ENCODE measurements around the gene PHLDA1. TPM values are rescaled to one million over a fixed set of nuclear protein-coding genes. Genes with fewer than 3 reads are reported as not detected.
A peak's percentile ranks its signal among the peaks of the same experiment; 100 is the strongest.

PHLDA1 gene
- total and polyA plus RNA-seq, 4 experiments from 2014 or later: 1.3 to 8.5 (median 5.2) TPM

DNA sequence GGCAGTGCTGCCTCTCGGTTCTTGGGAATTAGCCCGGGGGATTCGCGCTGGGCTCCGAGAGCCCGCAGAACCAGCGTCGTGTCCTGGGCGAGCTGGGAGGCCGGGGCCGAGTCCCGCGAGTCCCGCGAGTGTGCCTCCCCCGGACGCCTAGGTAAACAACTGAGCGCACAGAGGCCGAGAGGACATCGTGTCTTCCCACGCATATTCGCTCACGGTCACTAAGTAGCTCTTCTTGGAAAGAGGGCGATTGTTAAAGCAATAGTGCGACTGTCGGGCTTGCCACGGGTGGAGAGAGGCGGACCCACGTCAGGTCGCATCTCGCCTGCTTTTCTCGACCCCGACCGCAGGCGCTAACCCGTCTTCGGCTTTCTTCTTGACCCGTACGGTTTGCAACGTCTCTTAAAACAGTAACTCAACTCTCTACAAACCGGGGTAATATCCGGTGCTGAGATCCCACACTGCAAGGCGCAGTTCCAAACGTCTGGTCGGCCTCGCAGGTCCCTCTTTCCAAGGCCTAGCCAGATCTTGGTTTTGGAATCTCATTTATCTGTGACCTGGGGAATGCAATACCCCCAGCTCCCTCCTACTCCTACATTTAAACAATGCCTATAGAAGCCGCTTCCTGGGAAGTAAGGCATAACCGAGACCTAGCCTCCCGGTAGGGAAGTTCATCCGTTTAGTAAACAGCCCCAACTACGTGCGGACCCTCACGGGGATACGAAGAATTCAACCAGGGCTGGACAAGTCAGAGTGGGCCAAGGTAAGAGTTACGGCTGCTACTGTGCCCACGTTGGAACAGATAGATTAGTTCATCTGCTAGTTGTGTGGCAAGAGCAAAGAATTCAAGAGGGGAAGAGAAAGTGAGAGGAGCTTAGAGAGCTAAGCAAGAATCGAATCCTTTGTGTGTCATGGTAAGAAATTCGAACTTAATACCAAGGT lies 736 bp upstream of the PHLDA1 start:
- H3K4me1 Mint-ChIP-seq: peaks cover 21 to 49% (median 33%) of the 10 kb centered on the region in 4 donors
- POLR2A ChIA-PET (ENCODE audit: partially characterized antibody): interaction anchor here (0.6 to 5.5 kb wide), 26 partner anchors 9 to 731 kb away, joined by 3 to 195 read pairs (median 8); partner anchors contain the start of genes BBS10, GLIPR1, GLIPR1L2 and KRR1

GRCh38 chr12:76031081-76031413 lies 529 bp downstream of the PHLDA1 start:
- Histone ChIP-seq H3K4me3 (ENCODE audit: low read length in 2 of 2) (peak overlapping the region; percentile 69 to 84), H3K27me3 (ENCODE audit: insufficient read depth, low read length) (no peaks in the 10 kb centered on the region), H3K9me3 (ENCODE audit: control insufficient read depth in 1 of 2, low read length in 2 of 2) (no peaks in the 10 kb centered on the region), H3K4me1 (ENCODE audit: insufficient read depth, low read length) (peaks cover 24% of the 10 kb centered on the region), H3K36me3 (ENCODE audit: insufficient read depth, low read length) (no peaks in the 10 kb centered on the region), H3K27ac (ENCODE audit: low read depth, low read length) (peak overlapping the region; percentile 89)
- intact Hi-C loops (cut with micrococcal nuclease): loop anchor here (1.0 to 5.0 kb wide), 7 partner anchors 10 to 639 kb away; partner anchors contain the start of genes GLIPR1 and GLIPR1L2
- H3K4me3 Mint-ChIP-seq: peak overlapping the region; percentile 90 to 98 (median 94)
- CTCF ChIA-PET (ENCODE audit: partially characterized antibody): interaction anchor here (0.8 to 12.4 kb wide), 16 partner anchors 10 to 547 kb away, joined by 3 to 173 read pairs (median 4); no protein-coding TSS in a partner anchor
- peaks cover 0 to 7% of the 10 kb centered on the region in 2 donors for H3K36me3 Mint-ChIP-seq
- H3K4me1 Mint-ChIP-seq: peaks cover 19 to 48% (median 33%) of the 10 kb centered on the region in 4 donors
- H3K27me3 Mint-ChIP-seq: no peaks in the 10 kb centered on the region
- POLR2A ChIA-PET (ENCODE audit: partially characterized antibody): interaction anchor here (0.5 to 5.5 kb wide), 27 partner anchors 10 to 640 kb away, joined by 3 to 195 read pairs (median 7); partner anchors contain the start of genes BBS10, GLIPR1, GLIPR1L2 and KRR1
- peaks cover 0 to 2% (median 0%) of the 10 kb centered on the region in 8 donors for H3K9me3 Mint-ChIP-seq
- peak overlapping the region in 6 of 7 donors; percentile 91 to 98 (median 98) for H3K27ac Mint-ChIP-seq
- DNase-seq: no peak

More for the DNA sequence above, 736 bp upstream of the PHLDA1 start:
- CTCF ChIA-PET (ENCODE audit: partially characterized antibody): interaction anchor here (0.6 to 12.4 kb wide), 21 partner anchors 8 to 549 kb away, joined by 3 to 173 read pairs (median 3); no protein-coding TSS in a partner anchor
- Mint-ChIP-seq H3K4me3 (peak overlapping the region; percentile 90 to 97 (median 94)), H3K36me3 (peaks cover 0 to 7% of the 10 kb centered on the region in 2 donors), H3K9me3 (peaks cover 0 to 2% (median 0%) of the 10 kb centered on the region in 8 donors), H3K27me3 (no peaks in the 10 kb centered on the region), H3K27ac (peak overlapping the region; percentile 93 to 98 (median 95))
- Histone ChIP-seq H3K4me3 (ENCODE audit: low read length in 2 of 2) (peak overlapping the region; percentile 25 to 84), H3K36me3 (ENCODE audit: insufficient read depth, low read length) (no peaks in the 10 kb centered on the region), H3K9me3 (ENCODE audit: control insufficient read depth in 1 of 2, low read length in 2 of 2) (no peaks in the 10 kb centered on the region), H3K27ac (ENCODE audit: low read depth, low read length) (peak overlapping the region; percentile 89), H3K4me1 (ENCODE audit: insufficient read depth, low read length) (peaks cover 24% of the 10 kb centered on the region), H3K27me3 (ENCODE audit: insufficient read depth, low read length) (no peaks in the 10 kb centered on the region)
- DNase-seq: peak in 2 of 5 donors; percentile 5 to 58
- intact Hi-C loops (cut with micrococcal nuclease): loop anchor here (1.0 to 5.0 kb wide), 4 partner anchors 52 to 640 kb away; partner anchors contain the start of genes GLIPR1L2, KRR1 and NAP1L1

DNA sequence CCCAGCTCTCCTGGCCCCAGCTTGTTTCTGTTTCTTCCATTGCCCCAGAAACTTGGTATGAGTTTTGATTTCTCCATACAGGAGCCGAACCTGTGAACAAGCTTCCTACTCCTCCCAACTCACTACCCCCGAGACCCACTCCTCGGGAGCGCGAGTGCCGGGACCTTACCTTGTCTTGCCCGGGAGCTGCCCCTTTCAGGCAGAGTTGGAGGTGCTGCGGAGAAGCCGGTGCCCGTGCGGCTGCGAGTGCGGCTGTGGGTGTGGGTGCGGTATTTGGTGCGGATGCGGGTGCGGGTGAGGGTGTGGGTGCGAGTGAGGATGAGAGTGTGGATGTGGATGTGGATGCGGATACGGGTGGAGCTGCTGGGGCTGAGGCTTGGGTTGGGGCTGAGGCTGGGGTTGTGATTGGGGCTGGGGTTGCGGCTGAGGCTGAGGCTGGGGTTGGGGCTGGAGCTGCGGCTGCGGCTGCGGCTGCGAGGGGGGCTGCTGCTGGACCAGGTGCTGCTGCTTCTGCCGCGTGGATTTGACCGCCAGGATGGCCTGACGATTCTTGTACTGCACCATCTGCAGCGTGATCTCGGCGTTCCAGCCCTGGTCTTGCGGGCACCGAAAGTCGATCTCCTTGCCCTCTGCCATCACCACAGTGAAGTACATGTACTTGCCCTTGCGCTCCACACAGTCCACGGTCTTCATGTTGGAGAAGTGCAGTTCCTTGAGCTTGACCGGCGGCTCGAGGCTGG lies 1.1 kb downstream of the PHLDA1 start:
- Histone ChIP-seq H3K36me3 (ENCODE audit: insufficient read depth, low read length) (no peaks in the 10 kb centered on the region), H3K4me1 (ENCODE audit: insufficient read depth, low read length) (peaks cover 24% of the 10 kb centered on the region), H3K27ac (ENCODE audit: low read depth, low read length) (peak overlapping the region; percentile 89), H3K27me3 (ENCODE audit: insufficient read depth, low read length) (no peaks in the 10 kb centered on the region), H3K9me3 (ENCODE audit: control insufficient read depth in 1 of 2, low read length in 2 of 2) (no peaks in the 10 kb centered on the region), H3K4me3 (ENCODE audit: low read length in 2 of 2) (peak overlapping the region; percentile 69 to 84)
- Mint-ChIP-seq H3K27ac (peak overlapping the region; percentile 91 to 98 (median 97)), H3K27me3 (no peaks in the 10 kb centered on the region), H3K4me3 (peak overlapping the region; percentile 90 to 98 (median 94)), H3K36me3 (peaks cover 0 to 7% of the 10 kb centered on the region in 2 donors), H3K9me3 (peaks cover 0 to 2% (median 0%) of the 10 kb centered on the region in 8 donors), H3K4me1 (peaks cover 22 to 53% (median 35%) of the 10 kb centered on the region in 4 donors)
- intact Hi-C loops (cut with micrococcal nuclease): loop anchor here (1.0 to 5.0 kb wide), 7 partner anchors 9 to 638 kb away; partner anchors contain the start of genes GLIPR1 and GLIPR1L2
- CTCF ChIA-PET (ENCODE audit: partially characterized antibody): interaction anchor here (0.8 to 12.4 kb wide), 14 partner anchors 9 to 547 kb away, joined by 3 to 173 read pairs (median 4); no protein-coding TSS in a partner anchor
- peak; percentile 61 to 69 (median 67) for DNase-seq
- POLR2A ChIA-PET (ENCODE audit: partially characterized antibody): interaction anchor here (0.5 to 5.5 kb wide), 18 partner anchors 10 to 550 kb away, joined by 3 to 195 read pairs (median 15); partner anchors contain the start of genes GLIPR1, KRR1, NAP1L1 and OSBPL8

DNA sequence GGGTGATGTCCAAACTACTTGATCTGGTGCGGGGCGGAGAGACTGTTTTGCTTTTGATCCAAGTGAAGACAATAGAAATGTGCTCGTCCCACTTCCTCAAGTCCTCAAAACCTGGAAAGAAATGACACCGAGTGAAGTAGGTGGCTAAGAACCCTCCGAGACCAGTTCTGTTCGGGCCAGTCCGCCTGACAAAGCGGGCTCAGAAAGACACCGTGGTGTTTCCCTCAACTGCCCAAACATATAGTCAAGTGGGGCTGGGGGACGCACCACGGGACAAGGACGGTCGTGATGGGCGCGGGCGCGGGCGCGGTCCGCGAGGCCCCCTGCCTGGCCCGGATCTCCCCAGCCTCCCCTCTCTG lies 1.6 kb downstream of the PHLDA1 start:
- H3K4me1 Mint-ChIP-seq: peaks cover 22 to 55% (median 35%) of the 10 kb centered on the region in 4 donors
- CTCF ChIA-PET (ENCODE audit: partially characterized antibody): interaction anchor here (1.0 to 12.4 kb wide), 6 partner anchors 8 to 502 kb away, joined by 3 to 173 read pairs (median 6); no protein-coding TSS in a partner anchor
- no peaks in the 10 kb centered on the region for H3K27me3 Mint-ChIP-seq
- intact Hi-C loops (cut with micrococcal nuclease): loop anchor here (2.0 to 5.0 kb wide), 4 partner anchors 307 to 638 kb away; partner anchors contain the start of genes GLIPR1 and GLIPR1L2
- H3K4me3 Mint-ChIP-seq: peak overlapping the region; percentile 90 to 98 (median 94)
- Histone ChIP-seq H3K4me3 (ENCODE audit: low read length in 2 of 2) (peak overlapping the region; percentile 36 to 84), H3K27me3 (ENCODE audit: insufficient read depth, low read length) (no peaks in the 10 kb centered on the region), H3K4me1 (ENCODE audit: insufficient read depth, low read length) (peaks cover 24% of the 10 kb centered on the region), H3K9me3 (ENCODE audit: control insufficient read depth in 1 of 2, low read length in 2 of 2) (no peaks in the 10 kb centered on the region), H3K27ac (ENCODE audit: low read depth, low read length) (peak overlapping the region; percentile 89), H3K36me3 (ENCODE audit: insufficient read depth, low read length) (no peaks in the 10 kb centered on the region)
- no peak for DNase-seq
- peak overlapping the region; percentile 91 to 98 (median 97) for H3K27ac Mint-ChIP-seq
- H3K9me3 Mint-ChIP-seq: peaks cover 0 to 2% (median 0%) of the 10 kb centered on the region in 8 donors
- POLR2A ChIA-PET (ENCODE audit: partially characterized antibody): interaction anchor here (1.2 to 5.5 kb wide), 11 partner anchors 9 to 549 kb away, joined by 3 to 195 read pairs (median 29); partner anchors contain the start of genes GLIPR1, KRR1 and NAP1L1
- H3K36me3 Mint-ChIP-seq: peaks cover 0 to 7% of the 10 kb centered on the region in 2 donors

DNA sequence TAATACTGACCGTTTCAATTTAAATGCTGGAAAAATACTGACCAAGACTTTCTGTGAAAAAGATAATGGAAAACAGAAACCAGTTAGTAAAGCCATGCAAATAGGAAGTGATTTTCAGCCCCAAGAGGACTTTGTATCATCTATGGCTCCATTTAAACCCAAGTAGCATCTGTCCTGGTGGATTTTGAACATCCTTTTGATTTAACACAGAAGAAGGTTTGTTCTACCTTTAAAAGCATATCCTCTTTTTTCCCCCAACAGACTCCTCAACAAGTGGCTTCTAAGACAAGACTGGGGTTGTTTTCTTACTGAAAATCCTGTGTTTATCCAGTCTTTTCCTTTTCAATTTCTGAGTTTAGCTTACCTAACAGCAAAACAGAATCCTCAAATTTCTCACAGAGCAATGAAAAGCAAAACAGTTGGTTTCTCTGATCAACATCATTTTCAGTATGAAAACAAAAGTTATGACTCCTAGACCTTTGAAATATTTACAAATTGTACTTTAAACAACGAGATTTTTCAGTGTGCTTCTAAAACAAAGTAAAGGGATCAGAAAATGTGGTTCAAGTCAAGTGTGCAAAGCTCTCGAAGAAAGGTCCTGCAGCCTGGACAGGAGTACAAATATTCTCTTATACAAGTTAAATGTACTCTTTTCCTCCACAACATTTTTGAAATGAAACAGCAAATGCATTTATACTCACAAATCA lies 2.9 kb downstream of the PHLDA1 start:
- Mint-ChIP-seq H3K27ac (peak overlapping the region; percentile 48 to 98 (median 86)), H3K9me3 (peaks cover 0 to 2% (median 0%) of the 10 kb centered on the region in 8 donors), H3K4me3 (peak overlapping the region in 7 of 8 donors; percentile 41 to 97 (median 60)), H3K36me3 (peaks cover 0 to 7% of the 10 kb centered on the region in 2 donors), H3K4me1 (peaks cover 22 to 55% (median 33%) of the 10 kb centered on the region in 4 donors), H3K27me3 (no peaks in the 10 kb centered on the region)
- Histone ChIP-seq H3K9me3 (ENCODE audit: control insufficient read depth in 1 of 2, low read length in 2 of 2) (no peaks in the 10 kb centered on the region), H3K27me3 (ENCODE audit: insufficient read depth, low read length) (no peaks in the 10 kb centered on the region), H3K4me1 (ENCODE audit: insufficient read depth, low read length) (peaks cover 24% of the 10 kb centered on the region), H3K4me3 (ENCODE audit: low read length in 2 of 2) (no peak overlapping the region), H3K27ac (ENCODE audit: low read depth, low read length) (no peak overlapping the region), H3K36me3 (ENCODE audit: insufficient read depth, low read length) (no peaks in the 10 kb centered on the region)
- DNase-seq: peak in 1 of 5 donors; percentile 6
- intact Hi-C loops (cut with micrococcal nuclease): no loop called here
- CTCF ChIA-PET (ENCODE audit: partially characterized antibody): interaction anchor here (0.7 to 5.5 kb wide), 5 partner anchors 7 to 499 kb away, joined by 3 to 42 read pairs (median 3); no protein-coding TSS in a partner anchor
- POLR2A ChIA-PET (ENCODE audit: partially characterized antibody): interaction anchor here (5.5 kb wide), 1 partner anchor 8 kb away, joined by 195 read pairs; no protein-coding TSS in a partner anchor

DNA sequence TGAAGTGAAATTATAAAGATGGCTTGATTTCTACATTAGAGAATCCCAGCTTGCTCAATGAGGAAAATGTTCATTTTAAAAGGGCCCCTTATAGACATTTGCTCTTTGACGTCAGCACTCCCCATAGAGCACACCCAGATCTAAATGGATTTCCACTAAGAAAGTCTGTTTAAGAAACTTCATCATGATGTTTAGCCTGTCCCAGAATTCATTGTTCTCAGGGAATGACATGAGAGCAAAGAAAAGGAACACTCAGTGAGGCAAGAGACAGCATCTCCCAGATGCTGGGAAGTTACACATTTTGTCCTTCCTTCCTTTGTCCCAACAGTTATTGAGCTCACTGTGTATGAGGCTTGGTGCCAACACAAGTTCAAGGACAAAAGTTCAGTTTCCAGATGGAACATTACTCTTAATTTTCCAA lies 4.9 kb downstream of the PHLDA1 start:
- Histone ChIP-seq H3K27me3 (ENCODE audit: insufficient read depth, low read length) (no peaks in the 10 kb centered on the region), H3K9me3 (ENCODE audit: control insufficient read depth in 1 of 2, low read length in 2 of 2) (no peaks in the 10 kb centered on the region), H3K4me3 (ENCODE audit: low read length in 2 of 2) (no peak overlapping the region), H3K36me3 (ENCODE audit: insufficient read depth, low read length) (no peaks in the 10 kb centered on the region), H3K27ac (ENCODE audit: low read depth, low read length) (no peak overlapping the region), H3K4me1 (ENCODE audit: insufficient read depth, low read length) (peaks cover 19% of the 10 kb centered on the region)
- Mint-ChIP-seq H3K4me1 (peaks cover 14 to 45% (median 29%) of the 10 kb centered on the region in 4 donors), H3K9me3 (peaks cover 0 to 2% (median 0%) of the 10 kb centered on the region in 8 donors), H3K27me3 (no peaks in the 10 kb centered on the region), H3K36me3 (peaks cover 0 to 2% of the 10 kb centered on the region in 2 donors), H3K4me3 (no peak overlapping the region), H3K27ac (peak overlapping the region in 4 of 7 donors; percentile 5 to 72 (median 62))
- no peak for DNase-seq
- intact Hi-C loops (cut with micrococcal nuclease): no loop called here
- ChIA-PET CTCF (ENCODE audit: partially characterized antibody) (no interaction called here), POLR2A (ENCODE audit: partially characterized antibody) (no interaction called here)

Data from CD4-positive, alpha-beta memory T cell (primary cell).